ENCODE data around the gene ZNF835. TPM values are rescaled to one million over a fixed set of nuclear protein-coding genes. Genes with fewer than 3 reads are reported as not detected.

The ZNF835 gene
- polyA plus RNA-seq, 1 of the 3 experiments (the other 2 are of a cell fraction) = not detected

DNA sequence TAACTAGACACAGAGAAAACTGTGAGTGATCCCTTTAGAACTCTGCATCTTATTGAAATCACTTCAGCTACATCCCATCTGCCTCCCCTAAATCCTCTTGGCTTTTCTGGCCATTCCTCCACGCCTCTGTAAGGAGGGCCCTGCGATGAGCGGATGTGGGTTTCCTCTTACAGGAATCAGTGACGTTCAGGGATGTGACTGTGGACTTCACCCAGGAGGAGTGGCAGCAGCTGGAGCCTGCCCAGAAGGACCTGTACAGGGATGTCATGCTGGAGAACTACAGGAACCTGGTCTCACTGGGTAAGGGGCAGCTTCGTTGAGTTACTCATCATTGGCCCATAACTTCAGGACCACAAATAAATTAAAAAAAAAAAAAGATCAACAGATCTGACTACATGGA is 57.9 kb downstream of the ZNF835 start:
- Histone ChIP-seq H3K36me3 (replicated peaks in 1 of 2; ENCODE audit: control insufficient read depth in 1 of 2, insufficient read depth in 2 of 2, low read length in 1 of 2) (peaks cover 17 to 29% of the 10 kb centered on the region in 2 experiments), H3K9me3 (no peaks in the 10 kb centered on the region), H3K27me3 (ENCODE audit: insufficient read depth) (no peaks in the 10 kb centered on the region), H3K79me2 (ENCODE audit: insufficient read depth) (peaks cover 64% of the 10 kb centered on the region), H3K9ac (no peak overlapping the region), H3K27ac (ENCODE audit: low read depth in 2 of 2, low read length in 1 of 2) (no peak overlapping the region), H3K4me1 (ENCODE audit: control insufficient read depth in 1 of 2, insufficient read depth in 2 of 2, low read depth in 1 of 2, low read length in 1 of 2) (no peaks in the 10 kb centered on the region), H2AFZ (ENCODE audit: low read depth) (no peak overlapping the region), H3K4me3 (ENCODE audit: low read depth in 2 of 2, low read length in 1 of 2) (peak overlapping the region in 1 of 2 experiments; percentile 6; a peak in 1 of 4 replicates), H3F3A (replicated peaks; ENCODE audit: insufficient read depth) (no peaks in the 10 kb centered on the region), H3K9me2 (no peaks in the 10 kb centered on the region), H4K20me1 (ENCODE audit: insufficient read depth) (no peaks in the 10 kb centered on the region), H3K4me2 (no peak overlapping the region)
- POLR2A ChIA-PET = no interaction called here
- CTCF ChIA-PET = no interaction called here
- TF ChIP-seq YY1 (IDR thresholded peaks at IDR 0.05; ENCODE audit: low read depth) (no peak), MXI1 (IDR thresholded peaks at IDR 0.05; ENCODE audit: low read depth, low read length) (no peak), RCOR1 (IDR thresholded peaks at IDR 0.05; ENCODE audit: low read length) (no peak)
- TF ChIP-seq, protein P1, sequence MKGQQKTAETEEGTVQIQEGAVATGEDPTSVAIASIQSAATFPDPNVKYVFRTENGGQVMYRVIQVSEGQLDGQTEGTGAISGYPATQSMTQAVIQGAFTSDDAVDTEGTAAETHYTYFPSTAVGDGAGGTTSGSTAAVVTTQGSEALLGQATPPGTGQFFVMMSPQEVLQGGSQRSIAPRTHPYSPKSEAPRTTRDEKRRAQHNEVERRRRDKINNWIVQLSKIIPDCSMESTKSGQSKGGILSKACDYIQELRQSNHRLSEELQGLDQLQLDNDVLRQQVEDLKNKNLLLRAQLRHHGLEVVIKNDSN (IDR thresholded peaks at IDR 0.05; ENCODE audit: borderline replicate concordance, low read depth) = no peak
- TF ChIP-seq, protein P2, sequence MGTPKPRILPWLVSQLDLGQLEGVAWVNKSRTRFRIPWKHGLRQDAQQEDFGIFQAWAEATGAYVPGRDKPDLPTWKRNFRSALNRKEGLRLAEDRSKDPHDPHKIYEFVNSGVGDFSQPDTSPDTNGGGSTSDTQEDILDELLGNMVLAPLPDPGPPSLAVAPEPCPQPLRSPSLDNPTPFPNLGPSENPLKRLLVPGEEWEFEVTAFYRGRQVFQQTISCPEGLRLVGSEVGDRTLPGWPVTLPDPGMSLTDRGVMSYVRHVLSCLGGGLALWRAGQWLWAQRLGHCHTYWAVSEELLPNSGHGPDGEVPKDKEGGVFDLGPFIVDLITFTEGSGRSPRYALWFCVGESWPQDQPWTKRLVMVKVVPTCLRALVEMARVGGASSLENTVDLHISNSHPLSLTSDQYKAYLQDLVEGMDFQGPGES (IDR thresholded peaks at IDR 0.05; ENCODE audit: low read depth, low read length) = no peak
- no peak for DNase-seq
- 95% methylated on average over 5 of the region's 5 CpGs for WGBS (ENCODE audit: low lambda C conversion rate)

DNA sequence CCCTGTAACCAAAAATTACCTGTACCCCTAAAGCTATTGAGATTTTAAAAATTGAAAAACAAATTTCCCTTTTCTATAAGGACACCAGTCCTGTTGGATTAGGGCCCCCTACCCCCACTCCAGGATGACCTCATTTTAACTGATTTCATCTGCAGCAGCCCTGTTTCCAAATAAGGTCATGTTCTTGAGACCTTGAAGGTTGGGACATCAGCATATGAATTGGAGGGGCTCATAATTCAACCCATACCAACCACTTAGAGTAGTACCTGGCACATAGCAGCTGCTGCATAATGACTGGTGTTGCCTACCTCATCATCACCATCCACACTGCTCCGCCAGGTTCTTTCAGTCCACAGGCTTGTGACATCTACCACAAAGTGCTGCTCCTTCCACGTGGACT is 58.8 kb downstream of the ZNF835 start:
- TF ChIP-seq, protein P3, sequence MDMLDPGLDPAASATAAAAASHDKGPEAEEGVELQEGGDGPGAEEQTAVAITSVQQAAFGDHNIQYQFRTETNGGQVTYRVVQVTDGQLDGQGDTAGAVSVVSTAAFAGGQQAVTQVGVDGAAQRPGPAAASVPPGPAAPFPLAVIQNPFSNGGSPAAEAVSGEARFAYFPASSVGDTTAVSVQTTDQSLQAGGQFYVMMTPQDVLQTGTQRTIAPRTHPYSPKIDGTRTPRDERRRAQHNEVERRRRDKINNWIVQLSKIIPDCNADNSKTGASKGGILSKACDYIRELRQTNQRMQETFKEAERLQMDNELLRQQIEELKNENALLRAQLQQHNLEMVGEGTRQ (IDR thresholded peaks at IDR 0.05; ENCODE audit: borderline replicate concordance, low read depth, low read length) = no peak
- TF ChIP-seq YY1 (IDR thresholded peaks at IDR 0.05; ENCODE audit: low read depth) (no peak), POLR2AphosphoS5 (IDR thresholded peaks at IDR 0.05; ENCODE audit: low read depth, low read length) (no peak), GATA2 (CRISPR knock-in tag; IDR thresholded peaks at IDR 0.05) (no peak), MEF2A (IDR thresholded peaks at IDR 0.05; ENCODE audit: borderline replicate concordance, low read depth) (no peak), FOSL2 (IDR thresholded peaks at IDR 0.05; ENCODE audit: borderline replicate concordance, low read depth) (no peak), MXI1 (IDR thresholded peaks at IDR 0.05; ENCODE audit: low read depth, low read length) (no peak)
- Histone ChIP-seq H3K4me3 (ENCODE audit: low read depth in 2 of 2, low read length in 1 of 2) (no peak overlapping the region), H3F3A (replicated peaks; ENCODE audit: insufficient read depth) (no peaks in the 10 kb centered on the region), H3K27ac (ENCODE audit: low read depth in 2 of 2, low read length in 1 of 2) (no peak overlapping the region), H3K79me2 (ENCODE audit: insufficient read depth) (peaks cover 67% of the 10 kb centered on the region), H3K4me2 (no peak overlapping the region), H3K9me3 (no peaks in the 10 kb centered on the region; the same call in 1 of the 2 replicates), H3K9ac (no peak overlapping the region), H2AFZ (ENCODE audit: low read depth) (no peak overlapping the region), H4K20me1 (ENCODE audit: insufficient read depth) (no peaks in the 10 kb centered on the region), H3K9me2 (no peaks in the 10 kb centered on the region), H3K36me3 (replicated peaks in 1 of 2; ENCODE audit: control insufficient read depth in 1 of 2, insufficient read depth in 2 of 2, low read length in 1 of 2) (peaks cover 12 to 32% of the 10 kb centered on the region in 2 experiments), H3K27me3 (ENCODE audit: insufficient read depth) (no peaks in the 10 kb centered on the region), H3K4me1 (ENCODE audit: control insufficient read depth in 1 of 2, insufficient read depth in 2 of 2, low read depth in 1 of 2, low read length in 1 of 2) (no peaks in the 10 kb centered on the region)
- 83% methylated on average over 2 of the region's 2 CpGs for WGBS (ENCODE audit: low lambda C conversion rate)
- no peak for DNase-seq
- ChIA-PET POLR2A (no interaction called here), CTCF (no interaction called here)

Other genes with a start within 250 kb of the ZNF835 start
- 3.2 and 5.0 TPM in 2 replicates for gene ZNF667, start 194.4 kb downstream of the ZNF835 start, polyA plus RNA-seq (2012; rRNA removed)
- 2.5 and 4.0 TPM in 2 replicates for gene ZNF471, start 163.9 kb downstream of the ZNF835 start, polyA plus RNA-seq (2012; rRNA removed)
- gene ZFP28, start 132.8 kb downstream of the ZNF835 start, polyA plus RNA-seq (2012; rRNA removed) = 3.5 and 4.9 TPM in 2 replicates
- gene ZNF470, start 104.3 kb downstream of the ZNF835 start, polyA plus RNA-seq (2012; rRNA removed) = 2.1 and 2.5 TPM in 2 replicates
- 6.3 and 7.1 TPM in 2 replicates for gene ZNF71, start 76.5 kb downstream of the ZNF835 start, polyA plus RNA-seq (2012; rRNA removed)
- gene SMIM17, start 28.6 kb downstream of the ZNF835 start, polyA plus RNA-seq (2012; rRNA removed) = 0.05 and 0.06 TPM in 2 replicates
- gene PEG3, start 169.0 kb upstream of the ZNF835 start, polyA plus RNA-seq (2012; rRNA removed) = 0.12 and 0.29 TPM in 2 replicates
- not detected in 2 replicates for gene ZIM2, start 169.0 kb upstream of the ZNF835 start, polyA plus RNA-seq (2012; rRNA removed)

Data from SK-N-SH (cell line).